LNCAP (cell line): ENCODE measurements around the gene RUNX3.

Source experiments
- CTCF ChIP-seq: fragments of 450-650 bp; IDR thresholded peaks from 2 replicates; pipeline ENCODE4 v1.5.1; 2017; ENCODE audit warnings: mild to moderate bottlenecking

Gene RUNX3

GRCh38 chr1:24867084-24867870, 62.8 kb downstream of the RUNX3 start:
- no peak for TF ChIP-seq CTCF

GRCh38 chr1:24866211-24867083, 63.6 kb downstream of the RUNX3 start:
- no peak for TF ChIP-seq CTCF

GRCh38 chr1:24865587-24865986, 64.5 kb downstream of the RUNX3 start:
- no peak for TF ChIP-seq CTCF

GRCh38 chr1:24865168-24865567, 64.9 kb downstream of the RUNX3 start:
- no peak for TF ChIP-seq CTCF

- no peak for TF ChIP-seq CTCF
Measured at GRCh38 chr1:24864370-24864777, 65.7 kb downstream of the RUNX3 start.

- TF ChIP-seq CTCF: no peak
Measured at GRCh38 chr1:24862775-24863483, 67.1 kb downstream of the RUNX3 start.

GRCh38 chr1:24861821-24862727, 68.0 kb downstream of the RUNX3 start:
- peak; percentile 10; the same call in 1 of the 2 replicates for TF ChIP-seq CTCF
